Psoas muscle (tissue), 8 donors: ENCODE results near the gene TCL1A. TPM values are rescaled to one million over a fixed set of nuclear protein-coding genes. Genes with fewer than 3 reads are reported as not detected.
"Not testable (repeated sequence)": the region's sequence is repeated elsewhere in the genome, so short reads cannot be mapped to it uniquely, and the experiment has no call there.

Experiments used
- ATAC-seq, 4 donors: fragments of 200-7000 bp; cut with Tn5 transposase; one replicate each; pipeline ENCODE4 v1.9.1; 2020; ENCODE audit warnings: moderate library complexity in 3 of 4, mild to moderate bottlenecking in 2 of 4
- DNase-seq, 2 donors: peaks; one replicate each; pipeline ENCODE4 v3.0.0-alpha.2; 2020
- H3K27ac ChIP-seq: fragments of 200-600 bp; one replicate; pipeline ENCODE4 v1.8.0; 2022
- H3K27me3 ChIP-seq, 3 donors: fragments of 200-600 bp in 1 of 3; one replicate each; pipeline versions ENCODE4 v1.6.1 to v1.8.0; 2013 to 2022; ENCODE audit warnings: low read length in 2 of 3, mild to moderate bottlenecking in 2 of 3, moderate library complexity in 1 of 3; ENCODE audit not compliant: insufficient read depth in 3 of 3
- H3K36me3 ChIP-seq, 2 donors: fragments of 200-600 bp in 1 of 2; one replicate each; pipeline versions ENCODE4 v1.6.1 to v1.8.0; 2013 to 2022; ENCODE audit warnings: low read depth in 1 of 2, mild to moderate bottlenecking in 1 of 2, moderate library complexity in 1 of 2; ENCODE audit not compliant: insufficient read depth in 1 of 2
- H3K4me1 ChIP-seq: fragments of 200-600 bp; one replicate; pipeline ENCODE4 v1.8.0; 2022
- H3K4me3 ChIP-seq: fragments of 200-600 bp; one replicate; pipeline ENCODE4 v1.8.0; 2022; ENCODE audit warnings: mild to moderate bottlenecking
- H3K9me3 ChIP-seq: fragments of 200-600 bp; one replicate; pipeline ENCODE4 v1.8.0; 2022
- CTCF ChIP-seq: fragments of 200-600 bp; IDR thresholded peaks from one replicate; pipeline ENCODE4 v1.8.0; 2022; ENCODE audit warnings: antibody characterized with exemption
- WGBS, 3 donors: extraction: QIAGEN DNeasy Blood & Tissue Kit; methylation state at CpG; one replicate each; pipeline versions ENCODE4 v1.1.6 to v1.1.7; 2013; 5-methylcytosine and 5-hydroxymethylcytosine counted together
- intact Hi-C, 2 donors: fragments of 100-400 bp; cut with DNase I; formaldehyde crosslinking; loops; one replicate each; pipeline versions ENCODE4 v1.11.0 to v1.14.2; 2022
- long read RNA-seq, 2 donors: library from polyadenylated mRNA; unstranded; transcript quantifications; one replicate each; pipeline ENCODE4 v2.0.0, GENCODE V29; 2021
- polyA plus RNA-seq, 3 donors: library from polyadenylated mRNA; stranded (reverse); fragments of 200-250 nt; gene quantifications; one replicate each; pipeline ENCODE4 v1.2.3, GENCODE V29; 2013
- total RNA-seq, 4 donors: library from RNA; stranded (reverse); fragmentation: NEBNext Ultra II Directional in 2 of 4; extraction: Animal tissue kit (Norgen Biotek cat#: 25700) in 2 of 4; gene quantifications; one replicate each; pipeline versions ENCODE4 v1.2.1 to v1.2.4, GENCODE V29; 2021 to 2023
- donor health status: healthy with polysubstance abuse.
- donor health status: DM: no; HTN: no; CAD: no; lungs with moderate emphysema.
- donor health status: Bipolar disorder and iron deficiency.
- donor health status: healthy.
- donor health status: DM: yes; HTN: yes; CAD: no.
- donor health status: DM: no; HTN: no; CAD: no.
- donor health status: DM: no; HTN: no; CAD: no.
- donor health status: DM: yes; HTN: yes; CAD: no.

Gene TCL1A, protein sequence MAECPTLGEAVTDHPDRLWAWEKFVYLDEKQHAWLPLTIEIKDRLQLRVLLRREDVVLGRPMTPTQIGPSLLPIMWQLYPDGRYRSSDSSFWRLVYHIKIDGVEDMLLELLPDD
- under 1 TPM in 1 of 4 donors, not detected in 3; 0.48 TPM for total RNA-seq
- under 1 TPM in 2 of 3 donors, not detected in 1; 0.05 to 0.17 TPM for polyA plus RNA-seq
- long read RNA-seq, donor 1, result 0 reads
- long read RNA-seq, donor 2, result 0 reads

DNA sequence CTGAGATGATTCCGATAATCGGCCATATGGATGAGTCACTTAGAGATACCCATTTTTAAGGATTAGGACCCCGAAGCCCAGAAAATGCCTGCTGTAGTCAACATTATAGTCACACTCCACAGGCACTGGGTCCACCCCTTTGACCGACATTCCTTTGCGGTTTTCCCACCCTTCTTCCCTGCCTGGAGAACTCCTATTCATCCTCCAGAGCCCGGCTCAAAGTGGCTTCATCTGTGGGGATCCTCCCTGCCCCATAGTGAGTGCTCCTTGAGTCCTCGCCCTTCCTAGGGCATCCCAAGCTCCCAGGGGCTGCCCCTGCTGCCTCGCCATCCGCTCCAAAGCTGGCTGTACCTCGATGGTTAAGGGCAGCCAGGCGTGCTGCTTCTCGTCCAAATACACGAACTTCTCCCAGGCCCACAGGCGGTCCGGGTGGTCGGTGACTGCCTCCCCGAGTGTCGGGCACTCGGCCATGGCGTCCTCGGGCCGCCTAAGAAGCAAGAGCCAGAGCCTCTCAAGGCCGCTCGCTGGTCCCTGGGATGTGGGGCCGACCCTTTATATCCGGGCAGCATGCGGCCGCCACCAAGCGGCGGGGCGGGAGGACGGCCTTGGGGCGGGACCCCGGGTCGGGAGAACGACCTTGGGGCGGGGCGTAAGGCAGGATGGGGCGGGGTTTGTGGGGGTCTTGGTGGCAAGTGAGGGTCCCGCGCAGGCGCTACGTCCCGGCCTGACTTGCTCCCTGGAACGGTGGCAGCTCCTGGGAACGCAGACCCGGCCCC, at the start of gene TCL1A:
Gene TCL1A, minus strand, starts transcription at position 530 of the 776 bp plus-strand sequence. Its CDS starts 59 bp downstream, at position 471.
- DNase-seq (no peak), ATAC-seq (no peak)
- no peaks in the 10 kb centered on the region for H3K9me3 ChIP-seq
- intact Hi-C loops, result no loop called here
- H3K27ac ChIP-seq, result no peak within 1 kb of the TSS
- WGBS, 3 donors, result 45 to 57% (median 49%) methylated on average over 38 to 47 of the region's 47 CpGs
- no peak within 1 kb of the TSS for H3K4me3 ChIP-seq
- peaks cover 0 to 15% (median 7%) of the 10 kb centered on the region in 3 donors for H3K27me3 ChIP-seq
- no peaks in the 10 kb centered on the region for H3K4me1 ChIP-seq
- TF ChIP-seq CTCF, result no peak
- no peaks in the 10 kb centered on the region for H3K36me3 ChIP-seq

DNA sequence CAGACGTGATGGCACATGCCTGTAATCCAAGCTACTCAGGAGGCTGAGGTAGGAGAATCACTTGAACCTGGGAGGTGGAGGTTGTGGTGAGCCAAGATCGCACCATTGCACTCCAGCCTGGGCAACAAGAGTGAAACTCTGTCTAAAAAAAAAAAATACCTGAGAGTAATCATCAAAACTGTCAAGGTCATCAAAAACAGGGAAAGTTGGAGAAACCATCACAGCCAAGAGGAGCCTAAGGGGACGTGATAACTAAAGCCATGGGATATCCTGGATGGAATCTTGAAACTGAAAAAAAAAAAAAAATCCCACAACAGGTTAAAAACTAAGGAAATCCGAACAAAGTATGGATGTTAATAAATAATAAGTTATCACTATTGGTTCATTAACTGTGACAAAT, 49.1 kb upstream of the TCL1A start:
- H3K27me3 ChIP-seq, result peaks cover 0 to 16% (median 0%) of the 10 kb centered on the region in 3 donors
- WGBS, 3 donors, result 75 to 77% (median 75%) methylated on average over 4 of the region's 4 CpGs
- intact Hi-C loops, H3K36me3 ChIP-seq, ATAC-seq, H3K9me3 ChIP-seq, H3K4me3 ChIP-seq, DNase-seq, H3K4me1 ChIP-seq, H3K27ac ChIP-seq: not testable (repeated sequence)

GRCh38 chr14:95761436-95761835, 47.5 kb upstream of the TCL1A start:
- no peak overlapping the region for H3K27ac ChIP-seq
- 43 to 53% (median 46%) methylated on average over 6 of the region's 6 CpGs for whole genome bisulfite sequencing, 3 donors
- no peak for TF ChIP-seq CTCF
- intact Hi-C loops, result no loop called here
- DNase-seq (no peak), ATAC-seq (no peak)
- no peaks in the 10 kb centered on the region for H3K9me3 ChIP-seq
- no peaks in the 10 kb centered on the region for H3K36me3 ChIP-seq
- no peak overlapping the region for H3K4me3 ChIP-seq
- no peaks in the 10 kb centered on the region for H3K4me1 ChIP-seq
- peaks cover 0 to 10% (median 0%) of the 10 kb centered on the region in 3 donors for H3K27me3 ChIP-seq

GRCh38 chr14:95760596-95760995, 46.7 kb upstream of the TCL1A start:
- no peak for TF ChIP-seq CTCF
- H3K27me3 ChIP-seq, result peaks cover 0 to 10% (median 0%) of the 10 kb centered on the region in 3 donors

DNA sequence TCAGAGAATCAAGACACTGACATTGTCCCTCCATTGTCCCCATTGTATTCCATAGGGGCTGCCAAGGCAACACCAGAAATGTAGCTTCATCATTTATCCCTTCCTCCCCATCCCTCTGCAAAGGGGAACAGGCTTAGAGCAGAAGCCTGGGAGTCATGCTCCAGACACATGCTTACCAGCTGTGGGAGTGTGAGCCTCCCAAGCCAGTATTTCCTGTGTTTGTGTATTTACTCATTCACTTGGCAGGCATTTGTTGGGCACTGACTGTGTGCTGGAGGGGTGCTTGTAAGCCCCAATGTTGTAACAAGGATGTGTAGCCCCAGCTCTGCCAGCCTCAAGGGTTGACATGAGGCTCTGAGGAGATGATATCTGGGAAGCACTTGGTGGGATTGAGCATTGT, 46.0 kb upstream of the TCL1A start:
- DNase-seq, result no peak
- intact Hi-C loops, result no loop called here
- Histone ChIP-seq H3K4me3 (no peak overlapping the region), H3K4me1 (no peaks in the 10 kb centered on the region), H3K36me3 (no peaks in the 10 kb centered on the region), H3K27ac (no peak overlapping the region), H3K9me3 (no peaks in the 10 kb centered on the region), H3K27me3 (peaks cover 0 to 10% (median 0%) of the 10 kb centered on the region in 3 donors)
- TF ChIP-seq CTCF, result no peak
- ATAC-seq, result no peak

More at GRCh38 chr14:95760596-95760995, 46.7 kb upstream of the TCL1A start:
- no peak for DNase-seq
- 51 to 71% (median 58%) methylated on average over 3 of the region's 3 CpGs for WGBS, 3 donors
- Histone ChIP-seq H3K27ac (no peak overlapping the region), H3K4me1 (no peaks in the 10 kb centered on the region), H3K4me3 (no peak overlapping the region), H3K36me3 (no peaks in the 10 kb centered on the region), H3K9me3 (no peaks in the 10 kb centered on the region)
- no peak for ATAC-seq
- intact Hi-C loops, result no loop called here
